ENCODE results near the gene SNRPB2.

Gene SNRPB2

DNA sequence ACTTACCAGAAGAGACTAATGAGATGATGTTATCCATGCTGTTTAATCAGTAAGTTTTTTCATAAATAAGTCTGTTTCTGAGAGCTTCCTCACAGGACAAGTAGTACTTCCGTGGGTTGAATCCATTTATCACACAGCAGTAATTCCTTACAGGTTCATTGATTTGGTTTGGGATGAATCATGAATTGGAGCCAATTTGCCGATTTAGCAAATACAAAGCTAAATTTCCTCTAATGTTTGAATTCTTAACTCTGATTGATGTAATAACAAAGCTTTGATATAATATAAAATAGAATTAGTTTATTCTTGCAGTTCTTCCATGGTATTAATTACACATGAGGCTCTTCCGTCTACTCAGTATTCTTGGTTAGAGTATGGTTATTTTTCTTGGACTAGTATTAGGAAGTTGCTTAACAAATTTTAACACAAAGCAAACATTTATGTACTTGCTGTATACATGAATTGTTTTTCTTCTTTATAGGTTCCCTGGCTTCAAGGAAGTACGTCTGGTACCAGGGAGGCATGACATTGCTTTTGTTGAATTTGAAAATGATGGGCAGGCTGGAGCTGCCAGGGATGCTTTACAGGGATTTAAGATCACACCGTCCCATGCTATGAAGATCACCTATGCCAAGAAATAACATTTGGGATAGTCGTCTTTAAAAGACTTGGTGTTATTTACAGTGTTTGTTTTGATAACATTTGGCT, 10.7 kb downstream of the SNRPB2 start:
- no peaks in the 10 kb centered on the region for H3K4me1 Mint-ChIP-seq
- H3K4me3 Mint-ChIP-seq, result no peak overlapping the region
- DNase-seq, result no peak
- no peaks in the 10 kb centered on the region for H3K9me3 Mint-ChIP-seq
- H3K36me3 Mint-ChIP-seq (ENCODE audit: low read depth), result peaks cover 43% of the 10 kb centered on the region
- TF ChIP-seq, protein P1, sequence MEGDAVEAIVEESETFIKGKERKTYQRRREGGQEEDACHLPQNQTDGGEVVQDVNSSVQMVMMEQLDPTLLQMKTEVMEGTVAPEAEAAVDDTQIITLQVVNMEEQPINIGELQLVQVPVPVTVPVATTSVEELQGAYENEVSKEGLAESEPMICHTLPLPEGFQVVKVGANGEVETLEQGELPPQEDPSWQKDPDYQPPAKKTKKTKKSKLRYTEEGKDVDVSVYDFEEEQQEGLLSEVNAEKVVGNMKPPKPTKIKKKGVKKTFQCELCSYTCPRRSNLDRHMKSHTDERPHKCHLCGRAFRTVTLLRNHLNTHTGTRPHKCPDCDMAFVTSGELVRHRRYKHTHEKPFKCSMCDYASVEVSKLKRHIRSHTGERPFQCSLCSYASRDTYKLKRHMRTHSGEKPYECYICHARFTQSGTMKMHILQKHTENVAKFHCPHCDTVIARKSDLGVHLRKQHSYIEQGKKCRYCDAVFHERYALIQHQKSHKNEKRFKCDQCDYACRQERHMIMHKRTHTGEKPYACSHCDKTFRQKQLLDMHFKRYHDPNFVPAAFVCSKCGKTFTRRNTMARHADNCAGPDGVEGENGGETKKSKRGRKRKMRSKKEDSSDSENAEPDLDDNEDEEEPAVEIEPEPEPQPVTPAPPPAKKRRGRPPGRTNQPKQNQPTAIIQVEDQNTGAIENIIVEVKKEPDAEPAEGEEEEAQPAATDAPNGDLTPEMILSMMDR (IDR thresholded peaks at IDR 0.05), result no peak
- H3K27me3 Mint-ChIP-seq (ENCODE audit: low read depth, poor library complexity), result peaks cover 6% of the 10 kb centered on the region
- H3K27ac Mint-ChIP-seq, result no peak overlapping the region

DNA sequence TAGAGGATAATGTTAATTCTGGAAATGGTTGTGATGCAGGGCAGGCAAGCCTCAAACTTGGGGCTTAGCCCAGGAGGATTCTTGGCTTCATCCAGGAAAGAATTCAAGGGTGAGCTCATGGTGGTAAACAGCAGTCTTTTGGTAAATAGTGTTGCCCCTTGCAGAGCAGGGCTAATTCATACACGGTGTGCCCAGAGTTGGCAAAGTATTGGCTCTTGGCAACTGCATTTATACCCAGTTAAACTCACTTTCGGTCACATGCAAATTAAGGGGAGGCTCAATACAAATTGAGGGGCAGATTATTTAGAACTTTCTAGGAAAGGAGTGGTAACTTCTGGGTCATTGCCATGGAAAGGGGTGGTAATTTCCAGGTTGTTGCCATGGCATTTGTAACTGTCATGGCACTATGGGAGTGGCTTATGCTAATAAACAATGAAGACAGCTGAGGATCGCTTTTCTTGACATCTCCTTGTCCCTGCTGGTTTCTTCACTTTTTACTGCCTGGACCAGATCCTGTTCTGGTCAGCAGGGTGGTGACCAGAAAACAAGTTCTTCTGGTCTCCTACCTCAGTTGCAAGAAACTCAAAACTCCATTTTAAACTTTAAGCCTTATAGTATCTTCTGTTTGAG, 14.5 kb downstream of the SNRPB2 start:
- Mint-ChIP-seq H3K27me3 (ENCODE audit: low read depth, poor library complexity) (peaks cover 11% of the 10 kb centered on the region), H3K4me1 (no peaks in the 10 kb centered on the region), H3K27ac (no peak overlapping the region), H3K9me3 (no peaks in the 10 kb centered on the region), H3K4me3 (no peak overlapping the region), H3K36me3 (ENCODE audit: low read depth) (peaks cover 21% of the 10 kb centered on the region)
- TF ChIP-seq, protein P1 (IDR thresholded peaks at IDR 0.05), result no peak
- no peak for DNase-seq

DNA sequence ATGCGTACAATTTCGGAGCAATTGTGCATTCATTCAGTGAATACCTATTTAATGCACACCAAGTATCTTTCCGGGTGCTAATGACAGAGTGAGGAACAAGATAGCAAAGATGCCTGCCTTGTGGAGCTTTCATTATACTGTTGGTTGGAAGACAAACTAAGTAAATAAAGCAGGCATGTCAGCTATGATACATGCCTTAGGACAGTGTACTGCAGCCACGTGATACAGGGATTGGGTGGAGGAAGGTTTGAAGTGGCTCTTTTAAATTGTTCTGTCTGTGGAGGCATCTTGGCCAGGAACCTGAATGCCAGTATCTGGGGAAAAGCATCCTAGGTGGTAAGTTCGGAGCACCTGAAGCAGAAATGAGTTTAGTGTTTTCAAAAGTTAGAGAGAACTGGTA, 15.4 kb downstream of the SNRPB2 start:
- H3K36me3 Mint-ChIP-seq (ENCODE audit: low read depth), result peaks cover 11% of the 10 kb centered on the region

DNA sequence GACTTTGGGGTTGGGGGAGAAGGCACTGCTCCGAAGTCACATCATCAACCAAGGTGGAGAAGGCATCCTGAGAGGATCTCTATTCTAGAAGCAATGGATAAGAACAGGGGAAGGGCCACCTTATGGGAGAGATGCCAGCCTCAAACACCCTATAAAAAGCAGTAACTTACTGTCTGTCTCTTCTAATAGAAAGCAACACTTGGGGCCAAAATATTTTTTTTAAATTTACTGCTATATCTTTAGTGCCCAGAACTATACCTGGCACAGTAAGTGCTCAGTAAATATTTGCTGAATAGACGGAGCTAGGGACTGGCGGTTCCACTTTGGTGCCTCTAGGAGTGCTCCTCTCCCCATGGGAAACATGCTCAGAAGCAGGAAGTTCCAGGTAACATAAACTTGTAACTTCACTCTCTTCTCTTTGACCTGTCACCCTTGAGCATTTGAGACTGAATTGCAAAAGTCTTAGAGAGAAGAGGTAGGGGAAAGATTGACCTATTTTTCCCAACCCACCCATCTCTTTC, 17.5 kb downstream of the SNRPB2 start:
- Mint-ChIP-seq H3K9me3 (no peaks in the 10 kb centered on the region), H3K27ac (no peak overlapping the region), H3K4me3 (no peak overlapping the region), H3K27me3 (ENCODE audit: low read depth, poor library complexity) (peaks cover 17% of the 10 kb centered on the region), H3K4me1 (no peaks in the 10 kb centered on the region), H3K36me3 (ENCODE audit: low read depth) (no peaks in the 10 kb centered on the region)
- TF ChIP-seq, protein P1 (IDR thresholded peaks at IDR 0.05), result no peak
- no peak for DNase-seq

More for the DNA sequence above, 15.4 kb downstream of the SNRPB2 start:
- Mint-ChIP-seq H3K27ac (no peak overlapping the region), H3K27me3 (ENCODE audit: low read depth, poor library complexity) (peaks cover 11% of the 10 kb centered on the region), H3K4me1 (no peaks in the 10 kb centered on the region), H3K9me3 (no peaks in the 10 kb centered on the region), H3K4me3 (no peak overlapping the region)
- DNase-seq, result no peak
- TF ChIP-seq, protein P1 (IDR thresholded peaks at IDR 0.05), result no peak

DNA sequence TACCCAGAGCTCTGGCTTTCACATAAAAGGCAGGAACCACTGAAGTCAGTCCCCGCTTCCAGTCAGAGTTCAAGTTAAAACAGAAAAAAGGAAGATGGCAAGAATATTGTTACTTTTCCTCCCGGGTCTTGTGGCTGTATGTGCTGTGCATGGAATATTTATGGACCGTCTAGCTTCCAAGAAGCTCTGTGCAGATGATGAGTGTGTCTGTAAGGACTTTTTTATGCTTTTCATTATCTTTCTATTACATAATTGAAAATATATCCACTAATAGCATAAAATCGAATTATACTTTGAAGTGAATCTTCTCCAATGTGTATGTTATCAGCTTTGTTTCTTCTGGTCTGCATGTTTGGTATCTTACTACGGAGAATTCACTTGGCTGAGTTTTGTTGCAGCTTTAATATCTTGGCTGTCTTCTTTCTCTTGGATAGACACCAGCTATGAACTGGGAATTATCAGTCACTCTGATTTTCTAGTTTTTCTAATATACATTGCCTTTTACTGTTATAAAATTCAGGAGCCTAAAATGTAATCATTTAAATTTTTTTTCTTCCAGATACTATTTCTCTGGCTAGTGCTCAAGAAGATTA, 18.6 kb downstream of the SNRPB2 start, which contains the start of gene OTOR:
Gene OTOR (plus strand): TSS at position 51 of the 593 bp plus-strand sequence. CDS start 44 bp downstream, at position 95.
- TF ChIP-seq, protein P1 (IDR thresholded peaks at IDR 0.05), result no peak
- Mint-ChIP-seq H3K36me3 (ENCODE audit: low read depth) (no peaks in the 10 kb centered on the region), H3K9me3 (no peaks in the 10 kb centered on the region), H3K27ac (no peak within 1 kb of the TSS), H3K4me1 (no peaks in the 10 kb centered on the region), H3K27me3 (ENCODE audit: low read depth, poor library complexity) (peaks cover 16% of the 10 kb centered on the region), H3K4me3 (no peak within 1 kb of the TSS)
- no peak for DNase-seq

All from nephron progenitor cell (in vitro differentiated cells).